Femur (tissue), 1 donor: Measurements from ENCODE around the gene FKBP6.
A peak's percentile ranks its signal among the peaks of the same experiment; 100 is the strongest.
"Not testable (repeated sequence)": the region's sequence is repeated elsewhere in the genome, so short reads cannot be mapped to it uniquely, and the experiment has no call there.

Source experiments
- DNase-seq: peaks from one replicate; pipeline ENCODE4 v3.0.0-alpha.2; 2017

The FKBP6 gene

GRCh38 chr7:73397521-73398281, 69.7 kb downstream of the FKBP6 start:
- DNase-seq = peak; percentile 81

- DNase-seq = peak; percentile 91
These were observed 71.5 kb downstream of the FKBP6 start for GRCh38 chr7:73399185-73400050.

- DNase-seq = not testable (repeated sequence)
These were observed 76.9 kb downstream of the FKBP6 start for GRCh38 chr7:73404860-73405259.
